SJCRH30 (cell line): ENCODE measurements around the gene FOXD4L3. TPM values are rescaled to one million over a fixed set of nuclear protein-coding genes. Genes with fewer than 3 reads are reported as not detected.
A peak's percentile ranks its signal among the peaks of the same experiment; 100 is the strongest.
"Not testable (repeated sequence)": the region's sequence is repeated elsewhere in the genome, so short reads cannot be mapped to it uniquely, and the experiment has no call there.

Source experiments
- DNase-seq, 2 experiments: peaks; one replicate each; pipeline ENCODE4 v3.0.0-alpha.2; 2015 to 2020
- H3K27ac ChIP-seq: fragments of 250-450 bp; sonication (Bioruptor Pico); 2 replicates; pipeline ENCODE4 v1.5.1; 2020; ENCODE audit warnings: mild to moderate bottlenecking, moderate library complexity
- H3K27me3 ChIP-seq: fragments of 250-450 bp; sonication (Bioruptor Pico); 2 replicates; pipeline ENCODE4 v1.5.1; 2020; ENCODE audit warnings: mild to moderate bottlenecking, moderate library complexity
- H3K36me3 ChIP-seq: fragments of 250-450 bp; sonication (Bioruptor Pico); 2 replicates; pipeline ENCODE4 v1.5.1; 2020; ENCODE audit warnings: mild to moderate bottlenecking, moderate library complexity
- H3K4me1 ChIP-seq: fragments of 250-450 bp; sonication (Bioruptor Pico); 2 replicates; pipeline ENCODE4 v1.5.1; 2020; ENCODE audit warnings: mild to moderate bottlenecking, moderate library complexity
- H3K4me3 ChIP-seq: fragments of 250-450 bp; sonication (Bioruptor Pico); 2 replicates; pipeline ENCODE4 v1.5.1; 2020; ENCODE audit warnings: mild to moderate bottlenecking, moderate library complexity
- H3K9me3 ChIP-seq: fragments of 250-450 bp; sonication (Bioruptor Pico); replicated peaks from 2 replicates; pipeline ENCODE4 v1.5.1; 2020; ENCODE audit warnings: mild to moderate bottlenecking, moderate library complexity
- total RNA-seq: library from RNA; depleted of rRNA; stranded (reverse); fragments of >200 nt; shearing (Covaris generic); gene quantifications from 2 replicates; pipeline ENCODE4 v1.2.3, GENCODE V29; 2014; rRNA removed

Gene FOXD4L3
- total RNA-seq = 0.71 and 0.86 TPM in 2 replicates

DNA sequence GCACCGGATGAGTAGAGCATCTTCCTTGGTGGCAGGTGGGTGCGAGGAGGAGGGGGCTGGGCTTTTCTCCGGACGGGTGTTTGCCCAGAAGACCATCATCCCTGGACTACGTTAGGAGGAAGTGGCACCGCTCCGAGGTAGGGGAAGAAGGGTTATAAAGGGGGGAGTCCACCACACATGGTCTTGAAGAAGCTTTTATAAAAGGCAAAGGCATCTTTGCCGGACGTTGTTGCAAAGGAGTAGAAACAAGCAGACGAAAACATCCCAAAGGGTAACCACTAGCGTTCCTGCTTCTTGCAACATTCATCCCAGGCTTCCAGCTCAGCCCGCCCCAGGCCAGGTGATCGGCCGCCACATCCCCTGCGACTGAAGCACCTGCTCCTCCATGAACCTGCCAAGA, at the start of gene FOXD4L3:
Gene FOXD4L3, plus strand, starts transcription at position 301 of the 400 bp plus-strand sequence. Its CDS starts 85 bp downstream, at position 386.
- H3K36me3 ChIP-seq, H3K4me3 ChIP-seq, H3K9me3 ChIP-seq, DNase-seq, H3K27ac ChIP-seq, H3K4me1 ChIP-seq, H3K27me3 ChIP-seq: not testable (repeated sequence)

- not testable (repeated sequence) for H3K27ac ChIP-seq, H3K27me3 ChIP-seq
Measured at GRCh38 chr9:68281041-68281440, 21.6 kb upstream of the FOXD4L3 start.

GRCh38 chr9:68303771-68304170, 1.1 kb downstream of the FOXD4L3 start:
- not testable (repeated sequence) for H3K9me3 ChIP-seq, H3K4me3 ChIP-seq, H3K27me3 ChIP-seq, DNase-seq, H3K4me1 ChIP-seq, H3K36me3 ChIP-seq, H3K27ac ChIP-seq

More at GRCh38 chr9:68281041-68281440, 21.6 kb upstream of the FOXD4L3 start:
- not testable (repeated sequence) for H3K4me3 ChIP-seq, H3K36me3 ChIP-seq, H3K9me3 ChIP-seq, DNase-seq, H3K4me1 ChIP-seq

DNA sequence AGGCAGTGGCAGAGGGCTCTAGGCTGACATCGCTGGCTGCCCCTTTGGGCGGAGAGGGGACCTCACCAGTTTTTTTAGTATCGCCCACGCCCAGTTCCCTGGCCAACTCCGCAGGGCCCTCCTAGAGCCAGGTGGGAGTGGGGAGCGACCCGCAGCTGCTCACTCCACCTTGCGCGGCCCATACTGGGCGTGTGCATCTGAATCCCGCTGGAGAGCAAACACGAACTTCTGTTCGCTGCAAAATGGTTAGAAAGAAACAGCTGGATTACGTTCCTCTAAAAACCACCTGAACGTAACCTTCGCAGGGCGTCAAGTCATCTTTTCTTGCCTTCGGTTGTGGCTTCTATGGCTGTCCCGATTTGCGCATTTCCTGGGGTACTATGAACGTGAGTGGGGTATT, 1.5 kb downstream of the FOXD4L3 start:
- H3K36me3 ChIP-seq, H3K27me3 ChIP-seq, DNase-seq, H3K4me1 ChIP-seq, H3K9me3 ChIP-seq, H3K27ac ChIP-seq, H3K4me3 ChIP-seq: not testable (repeated sequence)

GRCh38 chr9:68304777-68305176, 2.1 kb downstream of the FOXD4L3 start:
- not testable (repeated sequence) for DNase-seq, H3K4me3 ChIP-seq, H3K4me1 ChIP-seq, H3K36me3 ChIP-seq, H3K27me3 ChIP-seq, H3K27ac ChIP-seq, H3K9me3 ChIP-seq

DNA sequence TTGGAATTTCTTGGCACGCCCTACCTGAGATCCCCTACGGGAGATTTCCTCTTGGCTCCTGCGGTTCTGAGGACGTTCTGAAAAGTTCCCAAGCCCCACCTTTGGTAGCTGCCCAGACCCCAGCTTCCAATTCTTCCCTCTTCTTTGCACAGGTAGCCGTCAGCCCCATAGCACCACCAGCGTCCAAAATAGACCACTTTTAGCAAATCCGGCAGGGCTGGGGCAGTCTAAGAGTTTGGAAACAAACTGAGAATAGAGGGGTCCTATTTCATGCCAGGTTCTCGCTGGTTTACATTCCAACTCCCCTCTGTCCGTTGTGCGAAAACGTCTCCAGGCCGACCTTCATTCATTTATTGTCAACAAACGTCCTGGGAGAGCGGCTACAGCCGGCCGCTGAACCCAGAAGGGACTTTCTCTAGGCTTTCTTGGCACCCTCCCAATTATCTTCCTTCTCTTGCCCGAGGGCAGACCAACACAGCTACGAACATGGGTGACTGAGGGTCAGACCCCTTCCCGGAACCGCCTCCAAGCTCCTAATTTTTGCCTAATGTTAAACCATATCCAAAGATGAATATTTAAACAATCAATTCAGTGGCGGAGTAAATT, 3.1 kb downstream of the FOXD4L3 start:
- DNase-seq, H3K4me3 ChIP-seq, H3K36me3 ChIP-seq, H3K9me3 ChIP-seq, H3K27ac ChIP-seq, H3K4me1 ChIP-seq, H3K27me3 ChIP-seq: not testable (repeated sequence)

- H3K27me3 ChIP-seq, H3K4me3 ChIP-seq, H3K9me3 ChIP-seq, H3K27ac ChIP-seq, DNase-seq, H3K36me3 ChIP-seq, H3K4me1 ChIP-seq: not testable (repeated sequence)
Measured at GRCh38 chr9:68306391-68306964, 3.8 kb downstream of the FOXD4L3 start.

- not testable (repeated sequence) for H3K4me3 ChIP-seq, H3K36me3 ChIP-seq, H3K27me3 ChIP-seq, H3K9me3 ChIP-seq, H3K4me1 ChIP-seq, H3K27ac ChIP-seq, DNase-seq
Measured at GRCh38 chr9:68307127-68307526, 4.5 kb downstream of the FOXD4L3 start.

- H3K9me3 ChIP-seq, H3K36me3 ChIP-seq, H3K4me1 ChIP-seq, H3K27ac ChIP-seq, H3K27me3 ChIP-seq, H3K4me3 ChIP-seq, DNase-seq: not testable (repeated sequence)
Measured at GRCh38 chr9:68307654-68308053, 5.0 kb downstream of the FOXD4L3 start.

DNA sequence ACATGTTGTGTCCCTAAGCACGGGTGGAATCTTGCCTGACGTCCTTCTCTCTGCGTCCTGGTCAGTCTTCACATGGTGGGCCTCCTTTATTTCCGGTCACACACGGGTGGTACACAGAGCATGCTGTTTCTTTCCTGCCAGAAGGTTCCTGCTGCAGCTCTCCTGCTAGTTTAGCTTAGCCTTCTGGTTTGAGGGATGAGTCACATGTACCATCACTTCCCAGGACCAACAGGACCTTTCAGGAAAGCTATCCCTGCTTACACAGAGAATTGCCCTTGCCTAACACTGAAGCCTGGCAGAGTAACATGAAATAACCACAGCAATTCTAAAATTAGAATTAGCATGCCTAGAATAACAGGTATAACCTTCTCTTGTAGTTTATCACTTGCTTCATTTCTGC, 8.5 kb downstream of the FOXD4L3 start:
- not testable (repeated sequence) for H3K9me3 ChIP-seq, DNase-seq, H3K27me3 ChIP-seq

DNA sequence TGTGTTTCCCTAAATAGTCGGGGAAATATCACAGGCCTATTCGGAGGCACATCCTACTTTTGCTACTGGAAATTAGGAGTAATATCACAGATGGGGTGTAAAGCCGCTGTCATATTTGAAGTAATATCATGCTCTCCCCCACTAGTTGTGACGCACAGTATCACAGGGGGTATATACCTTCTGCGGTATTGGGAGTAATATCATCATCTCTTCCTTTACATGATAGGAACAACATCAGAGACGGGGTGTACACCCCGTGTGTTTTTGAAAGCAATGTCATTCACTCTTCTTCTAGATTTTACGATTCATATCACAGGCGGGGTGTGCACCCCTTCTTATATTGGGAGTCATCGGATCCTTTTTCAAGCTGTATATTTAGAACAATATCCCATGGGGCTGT, 15.5 kb downstream of the FOXD4L3 start:
- H3K4me1 ChIP-seq, H3K9me3 ChIP-seq, H3K4me3 ChIP-seq, DNase-seq, H3K27ac ChIP-seq, H3K36me3 ChIP-seq, H3K27me3 ChIP-seq: not testable (repeated sequence)

More for the DNA sequence above, 8.5 kb downstream of the FOXD4L3 start:
- H3K4me3 ChIP-seq, H3K36me3 ChIP-seq, H3K4me1 ChIP-seq, H3K27ac ChIP-seq: not testable (repeated sequence)

DNA sequence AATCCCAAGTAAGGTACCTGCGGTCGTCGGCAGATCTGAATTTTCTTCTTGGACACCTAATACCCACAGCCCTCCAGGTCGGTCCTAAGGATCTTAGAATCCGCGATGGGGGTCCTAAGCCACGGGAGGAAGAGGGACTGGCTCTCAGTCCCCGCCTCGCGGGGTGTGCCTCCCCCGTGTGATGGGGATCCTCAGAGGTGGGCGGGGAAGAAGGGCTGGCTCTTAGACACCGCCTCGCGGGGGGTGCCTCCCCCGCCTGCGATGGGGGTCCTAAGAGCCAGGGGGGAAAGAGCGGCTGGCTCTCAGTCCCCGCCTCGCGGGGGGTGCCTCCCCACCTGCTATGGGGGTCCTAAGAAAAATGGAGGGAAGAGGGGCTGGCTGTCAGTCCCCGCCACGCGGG, 21.1 kb downstream of the FOXD4L3 start:
- H3K4me3 ChIP-seq, H3K27me3 ChIP-seq, H3K27ac ChIP-seq, H3K9me3 ChIP-seq, H3K36me3 ChIP-seq, H3K4me1 ChIP-seq, DNase-seq: not testable (repeated sequence)

GRCh38 chr9:68324518-68324917, 21.9 kb downstream of the FOXD4L3 start:
- not testable (repeated sequence) for H3K27me3 ChIP-seq, H3K9me3 ChIP-seq, H3K27ac ChIP-seq, H3K36me3 ChIP-seq, H3K4me1 ChIP-seq, H3K4me3 ChIP-seq, DNase-seq

- not testable (repeated sequence) for H3K4me3 ChIP-seq, H3K36me3 ChIP-seq, DNase-seq, H3K27ac ChIP-seq, H3K27me3 ChIP-seq, H3K4me1 ChIP-seq, H3K9me3 ChIP-seq
Measured at GRCh38 chr9:68329106-68329505, 26.4 kb downstream of the FOXD4L3 start.

DNA sequence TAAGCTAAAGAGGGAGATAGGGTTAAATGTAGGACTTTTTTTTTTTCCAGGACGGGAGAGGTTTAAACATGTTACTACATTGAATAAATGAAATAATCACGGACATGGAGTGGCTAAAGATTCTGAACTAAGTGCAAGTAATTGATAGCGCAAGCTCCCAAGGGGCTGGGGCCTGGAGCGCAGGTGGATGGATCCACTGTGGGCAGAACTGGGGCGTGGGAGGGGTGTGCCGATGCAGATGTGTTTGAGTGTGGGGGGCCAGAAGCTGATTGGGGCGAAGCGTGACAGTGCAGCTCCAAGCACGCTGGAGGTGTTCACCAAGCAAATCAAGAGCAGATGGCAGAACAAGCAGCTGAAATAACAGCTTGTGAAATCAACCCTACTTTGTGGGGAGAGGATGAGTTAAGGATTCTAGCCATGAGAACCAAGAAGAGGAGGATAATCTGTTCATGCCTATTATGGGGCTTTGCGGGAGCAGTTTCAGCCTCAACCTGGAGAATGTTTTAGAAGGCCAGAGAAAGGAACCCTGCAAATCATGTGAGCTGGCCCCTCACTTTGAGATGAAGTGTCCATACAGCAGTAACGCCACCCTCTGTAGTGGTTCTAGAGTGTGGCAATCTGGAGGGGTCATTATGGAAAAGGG, 28.0 kb downstream of the FOXD4L3 start:
- peak; percentile 92 to 98 for DNase-seq
- H3K36me3 ChIP-seq = not testable (repeated sequence)

GRCh38 chr9:68332122-68332521, 29.5 kb downstream of the FOXD4L3 start:
- not testable (repeated sequence) for H3K36me3 ChIP-seq, H3K4me3 ChIP-seq, H3K27ac ChIP-seq, H3K4me1 ChIP-seq, H3K9me3 ChIP-seq, H3K27me3 ChIP-seq, DNase-seq

More for the DNA sequence above, 28.0 kb downstream of the FOXD4L3 start:
- H3K4me1 ChIP-seq, H3K4me3 ChIP-seq, H3K9me3 ChIP-seq, H3K27me3 ChIP-seq: not testable (repeated sequence)
- H3K27ac ChIP-seq = peak overlapping the region; percentile 90
